ENCODE data around the gene FGFR1OP2. TPM values are rescaled to one million over a fixed set of nuclear protein-coding genes. Genes with fewer than 3 reads are reported as not detected.
"Not testable (repeated sequence)": the region's sequence is repeated elsewhere in the genome, so short reads cannot be mapped to it uniquely, and the experiment has no call there.

Gene FGFR1OP2
- total RNA-seq, 4 donors from 2014 or later = 43.8 to 56.4 (median 45.9) TPM

DNA sequence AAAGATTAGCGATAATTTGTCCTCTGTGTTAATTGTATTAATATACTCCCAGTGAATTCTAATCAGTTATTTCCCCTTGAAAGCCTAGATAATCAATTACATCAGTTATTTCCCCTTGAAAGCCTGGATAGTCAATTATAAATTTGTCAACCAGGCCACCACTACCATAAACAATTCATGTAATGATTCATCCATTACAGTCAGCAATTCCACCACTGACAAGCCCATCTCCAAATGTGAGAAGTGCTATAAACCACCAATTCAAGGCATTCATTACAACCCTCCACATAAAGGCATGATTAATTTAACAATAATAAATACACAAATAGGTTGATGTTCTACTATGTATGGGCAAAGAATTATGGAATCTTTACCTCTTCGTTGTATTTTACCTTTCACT, 41.4 kb upstream of the FGFR1OP2 start:
- H3K4me1 ChIP-seq = no peaks in the 10 kb centered on the region
- H3K36me3 ChIP-seq = peaks cover 0 to 14% of the 10 kb centered on the region in 2 donors
- intact Hi-C loops (cut with DNase I; ENCODE audit: low total_unique reads) (no loop called here), in situ Hi-C loops (cut with MboI; ENCODE audit: low sequenced_read_pairs in 4 of 4) (no loop called here)
- no peak for TF ChIP-seq POLR2A (IDR thresholded peaks at IDR 0.05)
- no peak for TF ChIP-seq CTCF (IDR thresholded peaks at IDR 0.05 in 4 of 5, conservative IDR thresholded peaks at IDR 0.05 in 1 of 5)
- no peak overlapping the region for H3K27ac ChIP-seq
- no peaks in the 10 kb centered on the region for H3K27me3 ChIP-seq
- ATAC-seq (no peak), DNase-seq (no peak)
- no peaks in the 10 kb centered on the region for H3K9me3 ChIP-seq
- no peak overlapping the region for H3K4me3 ChIP-seq

- H3K27ac ChIP-seq; DNase-seq; H3K9me3 ChIP-seq; H3K4me3 ChIP-seq; intact Hi-C loops (cut with DNase I; ENCODE audit: low total_unique reads); H3K27me3 ChIP-seq; ATAC-seq; in situ Hi-C loops (cut with MboI; ENCODE audit: low sequenced_read_pairs in 4 of 4): not testable (repeated sequence)
- H3K36me3 ChIP-seq = peaks cover 0 to 40% of the 10 kb centered on the region in 2 donors
- peaks cover 3 to 15% of the 10 kb centered on the region in 2 donors for H3K4me1 ChIP-seq
These were observed 34.9 kb upstream of the FGFR1OP2 start for GRCh38 chr12:26903396-26903795.

- in situ Hi-C loops (cut with MboI; ENCODE audit: low sequenced_read_pairs in 4 of 4) (no loop called here), intact Hi-C loops (cut with DNase I; ENCODE audit: low total_unique reads) (no loop called here)
- H3K36me3 ChIP-seq = peaks cover 0 to 59% of the 10 kb centered on the region in 2 donors
- H3K4me1 ChIP-seq = peaks cover 3 to 15% of the 10 kb centered on the region in 2 donors
- ATAC-seq = no peak
- no peak overlapping the region for H3K4me3 ChIP-seq
- TF ChIP-seq POLR2A (IDR thresholded peaks at IDR 0.05) (no peak), CTCF (IDR thresholded peaks at IDR 0.05 in 4 of 5, conservative IDR thresholded peaks at IDR 0.05 in 1 of 5) (no peak)
- H3K27ac ChIP-seq = no peak overlapping the region
- no peaks in the 10 kb centered on the region for H3K9me3 ChIP-seq
- DNase-seq = no peak
- H3K27me3 ChIP-seq = no peaks in the 10 kb centered on the region
These were observed 32.2 kb upstream of the FGFR1OP2 start for GRCh38 chr12:26906024-26906423.

GRCh38 chr12:26906704-26907103, 31.6 kb upstream of the FGFR1OP2 start:
- no peak for TF ChIP-seq CTCF (IDR thresholded peaks at IDR 0.05 in 4 of 5, conservative IDR thresholded peaks at IDR 0.05 in 1 of 5)
- TF ChIP-seq POLR2A (IDR thresholded peaks at IDR 0.05) = no peak
- intact Hi-C loops (cut with DNase I; ENCODE audit: low total_unique reads) = no loop called here
- H3K36me3 ChIP-seq = peaks cover 0 to 64% of the 10 kb centered on the region in 2 donors
- H3K27me3 ChIP-seq = no peaks in the 10 kb centered on the region
- H3K4me1 ChIP-seq = peaks cover 3 to 15% of the 10 kb centered on the region in 2 donors
- H3K27ac ChIP-seq = no peak overlapping the region
- H3K9me3 ChIP-seq = no peaks in the 10 kb centered on the region
- ATAC-seq (no peak), DNase-seq (no peak)
- in situ Hi-C loops (cut with MboI; ENCODE audit: low sequenced_read_pairs in 4 of 4) = no loop called here
- H3K4me3 ChIP-seq = no peak overlapping the region

DNA sequence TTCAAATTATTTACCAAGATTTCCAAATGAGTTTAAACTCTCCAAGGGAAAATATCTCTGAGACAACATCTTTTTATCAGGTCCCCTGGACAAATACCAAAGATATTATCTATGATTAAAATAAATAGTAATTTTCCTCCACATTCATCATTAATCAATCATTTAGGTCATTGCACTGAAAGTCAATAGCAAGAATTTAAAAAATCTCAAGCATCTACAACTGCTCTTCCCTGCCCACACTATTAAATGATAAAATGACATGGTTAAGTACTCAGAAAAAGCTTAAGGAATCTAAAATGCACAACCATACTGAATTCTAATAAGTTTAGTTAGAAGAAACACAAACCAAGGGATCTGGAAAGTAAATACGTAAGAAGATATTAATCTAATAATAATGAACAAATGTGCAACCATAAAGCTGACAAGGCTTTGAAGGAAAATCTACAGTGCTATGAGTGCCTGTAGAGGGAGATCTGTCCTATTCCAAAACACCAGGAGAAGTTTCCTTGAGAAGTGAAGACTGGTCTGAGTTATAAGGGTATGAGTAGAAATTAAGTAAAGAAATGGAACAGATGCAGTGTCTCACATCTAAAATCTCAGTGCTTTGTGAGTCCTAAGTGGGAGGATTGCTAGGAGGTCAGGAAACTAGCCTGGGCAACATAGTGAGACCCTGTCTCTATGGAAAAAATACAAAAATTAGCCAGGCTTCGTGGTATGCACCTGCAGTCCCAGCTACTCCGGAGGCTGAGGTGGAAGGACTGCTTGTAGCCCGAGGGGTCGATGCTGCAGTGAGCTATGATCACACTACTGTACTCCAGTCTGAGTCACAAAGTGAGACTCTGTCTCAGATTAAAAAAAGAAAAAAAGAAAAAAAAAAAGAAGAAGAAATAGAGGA, 19.7 kb upstream of the FGFR1OP2 start:
- Histone ChIP-seq H3K4me1 (no peaks in the 10 kb centered on the region), H3K27me3 (no peaks in the 10 kb centered on the region), H3K27ac (no peak overlapping the region), H3K9me3 (no peaks in the 10 kb centered on the region), H3K4me3 (no peak overlapping the region), H3K36me3 (peaks cover 5 to 51% of the 10 kb centered on the region in 2 donors)
- TF ChIP-seq CTCF (IDR thresholded peaks at IDR 0.05 in 4 of 5, conservative IDR thresholded peaks at IDR 0.05 in 1 of 5) = no peak
- no peak for TF ChIP-seq POLR2A (IDR thresholded peaks at IDR 0.05)
- intact Hi-C loops (cut with DNase I; ENCODE audit: low total_unique reads) = no loop called here
- in situ Hi-C loops (cut with MboI; ENCODE audit: low sequenced_read_pairs in 4 of 4) = no loop called here
- ATAC-seq = no peak
- DNase-seq = no peak

Data from gastrocnemius medialis (tissue), 4 donors.